H1 (cell line): ENCODE measurements around the gene BCL6B. TPM values are rescaled to one million over a fixed set of nuclear protein-coding genes. Genes with fewer than 3 reads are reported as not detected.

Source experiments
- CTCF ChIA-PET: fragments of 300-600 bp; sonication (Branson Sonifier 250); formaldehyde crosslinking; loops from one replicate; lab custom pipeline; 2021; ENCODE audit not compliant: partially characterized antibody; lab: Charles Lee
- POLR2A ChIA-PET: fragments of 300-600 bp; sonication (Branson Sonifier 250); formaldehyde crosslinking; loops from one replicate; lab custom pipeline; 2021; ENCODE audit warnings: inconsistent platforms; ENCODE audit not compliant: partially characterized antibody; lab: Charles Lee
- DNase-seq, 2 experiments: peaks; one replicate each; pipeline versions ENCODE4 v3.0.0 to v3.0.0-alpha.2; 2010 to 2022; ENCODE audit warnings: low spot score in 2 of 2, low read depth in 1 of 2, mixed read lengths in 1 of 2
- FAIRE-seq: peaks from 2 replicates; lab custom pipeline; 2011; peaks lifted over from hg19 to GRCh38; lab: Jason Lieb, UNC
- H2AFZ ChIP-seq: 2 replicates; pipeline ENCODE4 v1.8.1; 2012; ENCODE audit warnings: low read length, inconsistent platforms
- H2AK5ac ChIP-seq: 2 replicates; pipeline ENCODE4 v1.6.1; 2013; ENCODE audit warnings: low read depth, low read length
- H2BK120ac ChIP-seq: replicated peaks from 2 replicates; pipeline ENCODE3; 2013; ENCODE audit warnings: low read depth, low read length, inconsistent platforms
- H2BK12ac ChIP-seq: 2 replicates; pipeline ENCODE4 v1.6.1; 2013; ENCODE audit warnings: low read depth, low read length
- H2BK15ac ChIP-seq: 2 replicates; pipeline ENCODE4 v1.6.1; 2013; ENCODE audit warnings: low read length
- H2BK20ac ChIP-seq: 2 replicates; pipeline ENCODE4 v1.6.1; 2013; ENCODE audit warnings: low read length
- H2BK5ac ChIP-seq: 2 replicates; pipeline ENCODE4 v1.6.1; 2013; ENCODE audit warnings: low read depth, low read length
- H3K14ac ChIP-seq: 2 replicates; pipeline ENCODE4 v1.6.1; 2013; ENCODE audit warnings: inconsistent platforms; ENCODE audit not compliant: insufficient read length
- H3K18ac ChIP-seq: 2 replicates; pipeline ENCODE4 v1.6.1; 2013; ENCODE audit warnings: low read length; ENCODE audit errors: extremely low read depth
- H3K23ac ChIP-seq: 2 replicates; pipeline ENCODE4 v1.6.1; 2013; ENCODE audit warnings: inconsistent platforms; ENCODE audit not compliant: insufficient read length
- H3K23me2 ChIP-seq: 2 replicates; pipeline ENCODE4 v1.6.1; 2013; ENCODE audit warnings: low read depth, low read length
- H3K27ac ChIP-seq: 2 replicates; pipeline ENCODE4 v1.6.1; 2011; ENCODE audit warnings: low read depth, low read length, inconsistent platforms
- H3K27me3 ChIP-seq, 4 experiments: replicated peaks in 1 of 4; 1 replicate in 1 of 4; 2 replicates in 3 of 4; pipeline versions ENCODE4 v1.6.1 to v1.8.1; 2011 to 2013; ENCODE audit warnings: low read length in 3 of 4, mild to moderate bottlenecking in 3 of 4, inconsistent platforms in 2 of 4, mixed read lengths in 2 of 4, moderate library complexity in 1 of 4; ENCODE audit not compliant: control insufficient read depth in 3 of 4, insufficient read depth in 3 of 4; ENCODE audit errors: extremely low read depth in 1 of 4
- H3K36me3 ChIP-seq, 4 experiments: 2 replicates each; pipeline versions ENCODE4 v1.6.1 to v1.8.1; 2011 to 2013; ENCODE audit warnings: mild to moderate bottlenecking in 4 of 4, low read length in 3 of 4, moderate library complexity in 2 of 4, control low read depth in 1 of 4, inconsistent platforms in 1 of 4; ENCODE audit not compliant: insufficient read depth in 4 of 4, control insufficient read depth in 2 of 4
- H3K4ac ChIP-seq: replicated peaks from 2 replicates; pipeline ENCODE3; 2013; ENCODE audit warnings: low read length, low read depth, mixed read lengths, inconsistent platforms; ENCODE audit not compliant: insufficient read length
- H3K4me1 ChIP-seq, 4 experiments: replicated peaks in 1 of 4; 1 replicate in 1 of 4; 2 replicates in 3 of 4; pipeline versions ENCODE4 v1.6.1 to v1.8.1; 2011 to 2013; ENCODE audit warnings: low read length in 3 of 4, inconsistent platforms in 2 of 4, mixed read lengths in 1 of 4; ENCODE audit not compliant: insufficient read depth in 4 of 4, control insufficient read depth in 3 of 4
- H3K4me2 ChIP-seq, 2 experiments: 2 replicates each; pipeline versions ENCODE4 v1.6.1 to v1.8.1; 2011 to 2013; ENCODE audit warnings: low read depth in 2 of 2, low read length in 2 of 2, control low read depth in 1 of 2, inconsistent platforms in 1 of 2, mild to moderate bottlenecking in 1 of 2; ENCODE audit not compliant: insufficient read depth in 1 of 2
- H3K4me3 ChIP-seq, 4 experiments: fragments of 200-600, 300-600 bp in 1 of 4; sonication (generic), shearing (Covaris generic), sonication (Bioruptor Twin) in 1 of 4; 2 replicates each; pipeline versions ENCODE4 v1.5.1 to v1.8.1; 2011 to 2016; ENCODE audit warnings: low read length in 4 of 4, low read depth in 3 of 4, control low read depth in 2 of 4, inconsistent platforms in 2 of 4, mild to moderate bottlenecking in 2 of 4, mixed read lengths in 1 of 4, moderate library complexity in 1 of 4; ENCODE audit not compliant: insufficient read depth in 2 of 4; ENCODE audit errors: extremely low read depth in 1 of 4
- H3K56ac ChIP-seq: replicated peaks from 2 replicates; pipeline ENCODE3; 2013; ENCODE audit warnings: low read depth, mild to moderate bottlenecking, mixed read lengths, low read length, inconsistent platforms; ENCODE audit not compliant: insufficient read length
- H3K79me1 ChIP-seq: 2 replicates; pipeline ENCODE4 v1.6.1; 2013; ENCODE audit warnings: low read depth, low read length, control low read depth
- H3K79me2 ChIP-seq, 2 experiments: 2 replicates each; pipeline versions ENCODE4 v1.6.1 to v1.8.1; 2012 to 2013; ENCODE audit warnings: low read length in 2 of 2, mild to moderate bottlenecking in 2 of 2, inconsistent platforms in 1 of 2; ENCODE audit not compliant: insufficient read depth in 2 of 2, control insufficient read depth in 1 of 2
- H3K9ac ChIP-seq, 4 experiments: replicated peaks in 1 of 4; 1 replicate in 1 of 4; 2 replicates in 3 of 4; pipeline versions ENCODE4 v1.6.1 to v1.8.1; 2011 to 2013; ENCODE audit warnings: low read depth in 3 of 4, low read length in 3 of 4, control low read depth in 2 of 4, mild to moderate bottlenecking in 2 of 4, moderate library complexity in 2 of 4, inconsistent platforms in 1 of 4; ENCODE audit errors: extremely low read depth in 1 of 4
- H3K9me3 ChIP-seq, 2 experiments: 2 replicates each; pipeline versions ENCODE4 v1.6.1 to v1.8.1; 2012 to 2013; ENCODE audit warnings: mild to moderate bottlenecking in 2 of 2, moderate library complexity in 2 of 2, control low read depth in 1 of 2, inconsistent platforms in 1 of 2, low read depth in 1 of 2, low read length in 1 of 2, mixed read lengths in 1 of 2; ENCODE audit not compliant: insufficient read depth in 2 of 2
- H4K20me1 ChIP-seq, 2 experiments: replicated peaks in 1 of 2; 2 replicates each; pipeline versions ENCODE3 to v1.8.1; 2011 to 2013; ENCODE audit warnings: inconsistent platforms in 2 of 2, low read length in 2 of 2, mild to moderate bottlenecking in 1 of 2; ENCODE audit not compliant: insufficient read depth in 2 of 2, control insufficient read depth in 1 of 2
- H4K5ac ChIP-seq: 2 replicates; pipeline ENCODE4 v1.6.1; 2013; ENCODE audit warnings: low read length, low read depth, mixed read lengths, inconsistent platforms; ENCODE audit not compliant: insufficient read length
- H4K8ac ChIP-seq: 2 replicates; pipeline ENCODE4 v1.8.0; 2013; ENCODE audit warnings: mild to moderate bottlenecking, moderate library complexity, low read length, inconsistent platforms; ENCODE audit not compliant: insufficient read depth; ENCODE audit errors: extremely low read depth
- H4K91ac ChIP-seq: replicated peaks from 2 replicates; pipeline ENCODE3; 2013; ENCODE audit warnings: low read length, mixed read lengths, inconsistent platforms; ENCODE audit not compliant: insufficient read length
- BRCA1 ChIP-seq: IDR thresholded peaks from 2 replicates; pipeline ENCODE4 v1.6.1; 2012; ENCODE audit warnings: low read depth, low read length, improper control_type of control experiment
- CEBPB ChIP-seq: IDR thresholded peaks from 2 replicates; pipeline ENCODE4 v1.6.1; 2012; ENCODE audit warnings: low read depth, low read length
- EP300 ChIP-seq, 2 experiments: IDR thresholded peaks; 1 replicate in 1 of 2; 2 replicates in 1 of 2; pipeline ENCODE4 v1.6.1; 2011 to 2012; ENCODE audit warnings: low read depth in 2 of 2, low read length in 2 of 2, mild to moderate bottlenecking in 2 of 2, borderline replicate concordance in 1 of 2, inconsistent platforms in 1 of 2, moderate library complexity in 1 of 2
- MAFK ChIP-seq: IDR thresholded peaks from 2 replicates; pipeline ENCODE4 v1.6.1; 2012; ENCODE audit warnings: low read depth, mild to moderate bottlenecking, improper control_type of control experiment, low read length
- PHF8 ChIP-seq: fragments of 200-600 bp; sonication (generic); conservative IDR thresholded peaks from 2 replicates; pipeline ENCODE4 v1.7.1; 2012; ENCODE audit warnings: low read depth, mild to moderate bottlenecking, inconsistent platforms, low read length, moderate library complexity
- POU5F1 ChIP-seq: IDR thresholded peaks from 2 replicates; pipeline ENCODE4 v1.6.1; 2011; ENCODE audit warnings: low read depth, mild to moderate bottlenecking, low read length, moderate library complexity
- RAD21 ChIP-seq, 2 experiments: IDR thresholded peaks in 1 of 2; conservative IDR thresholded peaks in 1 of 2; 2 replicates each; pipeline ENCODE4 v1.6.1; 2011; ENCODE audit warnings: low read depth in 2 of 2, low read length in 2 of 2, improper control_type of control experiment in 1 of 2, inconsistent platforms in 1 of 2, mild to moderate bottlenecking in 1 of 2, moderate library complexity in 1 of 2
- SAP30 ChIP-seq: fragments of 300-600 bp; sonication (generic); IDR thresholded peaks from 2 replicates; pipeline ENCODE4 v1.7.1; 2012; ENCODE audit warnings: low read length, moderate library complexity, mild to moderate bottlenecking, inconsistent platforms; ENCODE audit not compliant: insufficient read depth, insufficient replicate concordance
- SIRT6 ChIP-seq: IDR thresholded peaks from one replicate; pipeline ENCODE4 v1.7.1; 2012; ENCODE audit warnings: low read length, inconsistent platforms
- TEAD4 ChIP-seq: IDR thresholded peaks from 2 replicates; pipeline ENCODE4 v1.6.1; 2012; ENCODE audit warnings: low read depth, low read length, inconsistent platforms, mixed read lengths
- WGBS, 2 experiments: shearing (Covaris generic) in 1 of 2; methylation state at CpG; one replicate each; pipeline versions ENCODE4 v1.1.6 to v1.1.7; 2013 to 2015; ENCODE audit warnings: low lambda C conversion rate in 2 of 2, mixed read lengths in 2 of 2, inconsistent platforms in 1 of 2, low coverage in 1 of 2, missing lambda C conversion rate in 1 of 2; ENCODE audit not compliant: insufficient replicate concordance in 2 of 2, insufficient coverage in 1 of 2, insufficient read length in 1 of 2; ENCODE audit errors: extremely low coverage in 1 of 2, missing lambda C conversion rate in 1 of 2; 5-methylcytosine and 5-hydroxymethylcytosine counted together
- polyA plus RNA-seq, 7 experiments: library from polyadenylated mRNA; depleted of rRNA in 3 of 7; stranded (reverse) in 5 of 7; unstranded in 2 of 7; fragments of >200 nt in 5 of 7; fragments of 200-250 nt in 2 of 7; gene quantifications; 1 replicate in 5 of 7; 2 replicates in 1 of 7; 4 replicates in 1 of 7; pipeline versions ENCODE4 v1.2.1 to v1.2.3, GENCODE V29; 2011 to 2013; ENCODE audit warnings: missing spikeins in 2 of 7, mixed read lengths in 2 of 7
- total RNA-seq: library from RNA; stranded (reverse); fragmentation: NEBNext Ultra II Directional; extraction: Animal tissue kit (Norgen Biotek cat#: 25700); gene quantifications from 2 replicates; pipeline ENCODE4 v1.2.1, GENCODE V29; 2021

Gene BCL6B
- total and polyA plus RNA-seq, 2 of the 8 experiments (the other 6 are each of a cell fraction or from before 2014, with no cell fraction given), result 6.6 to 8.7 TPM

GRCh38 chr17:6997171-6997570 is 25.7 kb upstream of the BCL6B start:
- H2BK15ac ChIP-seq, result no peak overlapping the region
- H3K4ac ChIP-seq, result no peak overlapping the region
- peaks cover 0 to 4% (median 3%) of the 10 kb centered on the region in 4 experiments; a peak in 3 of 8 replicates for H3K36me3 ChIP-seq
- H4K91ac ChIP-seq, result no peak overlapping the region
- H4K8ac ChIP-seq, result no peak overlapping the region
- no peaks in the 10 kb centered on the region for H3K79me1 ChIP-seq
- H4K20me1 ChIP-seq, result peaks cover 1 to 14% of the 10 kb centered on the region in 2 experiments
- no peak overlapping the region for H2BK12ac ChIP-seq
- no peak overlapping the region for H2AFZ ChIP-seq
- no peaks in the 10 kb centered on the region for H3K79me2 ChIP-seq
- H4K5ac ChIP-seq, result no peak overlapping the region
- H3K27ac ChIP-seq, result no peak overlapping the region
- no peak overlapping the region for H3K23ac ChIP-seq
- H3K4me3 ChIP-seq, result no peak overlapping the region
- no peak overlapping the region for H2BK120ac ChIP-seq
- H2BK5ac ChIP-seq, result no peak overlapping the region
- ChIA-PET POLR2A (interaction anchor here (1.3 kb wide), 1 partner anchor 81 kb away, joined by 3 read pairs; no protein-coding TSS in a partner anchor), CTCF (no interaction called here)
- H3K18ac ChIP-seq, result no peak overlapping the region
- H3K4me1 ChIP-seq, result peaks cover 0 to 9% (median 1%) of the 10 kb centered on the region in 4 experiments; a peak in 2 of 7 replicates
- no peak for TF ChIP-seq EP300 (IDR thresholded peaks at IDR 0.05; ENCODE audit: borderline replicate concordance in 1 of 2, low read depth in 2 of 2, low read length in 2 of 2)
- no peak for TF ChIP-seq MAFK
- TF ChIP-seq PHF8, result no peak
- TF ChIP-seq RAD21 (IDR thresholded peaks at IDR 0.05 in 1 of 2, conservative IDR thresholded peaks at IDR 0.05 in 1 of 2; ENCODE audit: low read depth in 2 of 2, low read length in 2 of 2), result no peak
- TF ChIP-seq SIRT6, result no peak
- TF ChIP-seq SAP30, result no peak
- TF ChIP-seq TEAD4, result no peak
- no peak for TF ChIP-seq CEBPB
- TF ChIP-seq BRCA1, result no peak
- TF ChIP-seq POU5F1, result no peak
- DNase-seq, result no peak
- peak overlapping the region in 1 of 2 experiments; percentile 84; a peak in 1 of 4 replicates for H3K4me2 ChIP-seq
- peaks cover 2 to 39% (median 25%) of the 10 kb centered on the region in 4 experiments for H3K27me3 ChIP-seq
- no peaks in the 10 kb centered on the region for H3K9me3 ChIP-seq
- H3K56ac ChIP-seq, result no peak overlapping the region
- no peak overlapping the region for H2BK20ac ChIP-seq
- no peak for FAIRE-seq
- WGBS, 2 experiments, result 82% methylated on average over 8 of the region's 8 CpGs; no CpG with 5 or more reads in 1 of the 2 experiments
- H2AK5ac ChIP-seq, result no peak overlapping the region
- H3K14ac ChIP-seq, result no peak overlapping the region
- no peak overlapping the region for H3K9ac ChIP-seq
- H3K23me2 ChIP-seq, result peaks cover 10% of the 10 kb centered on the region; the same call in 1 of the 2 replicates
